Keratinocyte (primary cell): ENCODE results near the gene HSD17B1. TPM values are rescaled to one million over a fixed set of nuclear protein-coding genes. Genes with fewer than 3 reads are reported as not detected.

Source experiments
- DNase-seq: peaks from one replicate; pipeline ENCODE4 v3.0.0-alpha.2; 2011; ENCODE audit warnings: low read depth, missing footprints, low spot score
- FAIRE-seq: peaks from 2 replicates; lab custom pipeline; 2011; peaks lifted over from hg19 to GRCh38; lab: Jason Lieb, UNC
- H2AFZ ChIP-seq: 2 replicates; pipeline ENCODE4 v1.6.0; 2012; ENCODE audit warnings: low read length, control low read depth, inconsistent platforms; ENCODE audit not compliant: control insufficient read depth
- H3K27ac ChIP-seq: 2 replicates; pipeline ENCODE4 v1.5.1; 2011; ENCODE audit warnings: low read length; ENCODE audit not compliant: control insufficient read depth, insufficient read depth
- H3K27me3 ChIP-seq: 3 replicates; pipeline ENCODE4 v1.6.0; 2011; ENCODE audit warnings: low read length; ENCODE audit not compliant: control insufficient read depth, insufficient read depth; ENCODE audit errors: extremely low read depth
- H3K36me3 ChIP-seq, 2 experiments: 2 replicates in 1 of 2; 3 replicates in 1 of 2; pipeline ENCODE4 v1.5.1; 2011; ENCODE audit warnings: low read length in 2 of 2, mild to moderate bottlenecking in 1 of 2; ENCODE audit not compliant: control insufficient read depth in 2 of 2, insufficient read depth in 2 of 2; ENCODE audit errors: extremely low read depth in 1 of 2
- H3K4me1 ChIP-seq: 3 replicates; pipeline ENCODE4 v1.5.1; 2011; ENCODE audit warnings: low read length; ENCODE audit not compliant: control insufficient read depth, insufficient read depth; ENCODE audit errors: extremely low read depth
- H3K4me2 ChIP-seq: 3 replicates; pipeline ENCODE4 v1.6.0; 2011; ENCODE audit warnings: low read depth, low read length; ENCODE audit not compliant: control insufficient read depth, insufficient read depth; ENCODE audit errors: extremely low read depth
- H3K4me3 ChIP-seq, 3 experiments: fragments of 200-600 bp in 1 of 3; sonication (generic) in 1 of 3; 2 replicates in 2 of 3; 3 replicates in 1 of 3; pipeline ENCODE4 v1.5.1; 2011 to 2016; ENCODE audit warnings: low read length in 3 of 3, mild to moderate bottlenecking in 3 of 3, control low read depth in 2 of 3, inconsistent platforms in 1 of 3, low read depth in 1 of 3, mixed read lengths in 1 of 3, mixed run types in 1 of 3, moderate library complexity in 1 of 3; ENCODE audit not compliant: control insufficient read depth in 2 of 3, insufficient read depth in 2 of 3; ENCODE audit errors: extremely low read depth in 1 of 3
- H3K79me2 ChIP-seq: 2 replicates; pipeline ENCODE4 v1.6.0; 2012; ENCODE audit warnings: low read length; ENCODE audit not compliant: control insufficient read depth, insufficient read depth
- H3K9ac ChIP-seq: 3 replicates; pipeline ENCODE4 v1.6.0; 2011; ENCODE audit warnings: low read length; ENCODE audit not compliant: control insufficient read depth, insufficient read depth; ENCODE audit errors: extremely low read depth
- H3K9me1 ChIP-seq: 3 replicates; pipeline ENCODE4 v1.6.0; 2011; ENCODE audit warnings: low read length; ENCODE audit not compliant: control insufficient read depth, insufficient read depth; ENCODE audit errors: extremely low read depth
- H3K9me3 ChIP-seq: 2 replicates; pipeline ENCODE4 v1.5.1; 2012; ENCODE audit warnings: low read depth, low read length; ENCODE audit not compliant: control insufficient read depth
- H4K20me1 ChIP-seq: 3 replicates; pipeline ENCODE4 v1.6.0; 2011; ENCODE audit warnings: low read length; ENCODE audit not compliant: control insufficient read depth, insufficient read depth; ENCODE audit errors: extremely low read depth
- EZH2 ChIP-seq: IDR thresholded peaks from one replicate; pipeline ENCODE4 v1.6.1; 2012; ENCODE audit warnings: inconsistent platforms, mild to moderate bottlenecking, low read length, moderate library complexity
- dilution Hi-C: fragments of 300-500 bp; cut with MboI; formaldehyde crosslinking; loops from one replicate; pipeline ENCODE4 v1.7.0; 2020; ENCODE audit warnings: low sequenced_read_pairs; ENCODE audit not compliant: extremely low pct_ligation_motif_present
- polyA plus RNA-seq, 5 experiments: library from polyadenylated mRNA; depleted of rRNA in 3 of 5; stranded (reverse) in 3 of 5; stranded (forward) in 1 of 5; unstranded in 1 of 5; fragments of >200 nt; gene quantifications; 1 replicate in 1 of 5; 2 replicates in 3 of 5; 3 replicates in 1 of 5; pipeline versions ENCODE4 v1.2.1 to v1.2.3, GENCODE V29; 2011 to 2012; ENCODE audit warnings: missing spikeins in 2 of 5, low read depth in 1 of 5, low replicate concordance in 1 of 5
- TF ChIP-seq, protein P1 (sequence below), 3 experiments: IDR thresholded peaks in 1 of 3; conservative IDR thresholded peaks in 1 of 3; optimal IDR thresholded peaks in 1 of 3; 2 replicates in 2 of 3; 3 replicates in 1 of 3; pipeline versions ENCODE3 to v1.5.1; 2011; ENCODE audit warnings: low read length in 3 of 3, mild to moderate bottlenecking in 3 of 3, moderate library complexity in 2 of 3, control low read depth in 1 of 3, inconsistent platforms in 1 of 3; ENCODE audit not compliant: insufficient read depth in 2 of 3; ENCODE audit errors: extremely low read depth in 1 of 3

HSD17B1 gene
- polyA plus RNA-seq, 1 donor (not counting 4 experiments of a cell fraction or from before 2014, with no cell fraction given), result 5.3 TPM

DNA sequence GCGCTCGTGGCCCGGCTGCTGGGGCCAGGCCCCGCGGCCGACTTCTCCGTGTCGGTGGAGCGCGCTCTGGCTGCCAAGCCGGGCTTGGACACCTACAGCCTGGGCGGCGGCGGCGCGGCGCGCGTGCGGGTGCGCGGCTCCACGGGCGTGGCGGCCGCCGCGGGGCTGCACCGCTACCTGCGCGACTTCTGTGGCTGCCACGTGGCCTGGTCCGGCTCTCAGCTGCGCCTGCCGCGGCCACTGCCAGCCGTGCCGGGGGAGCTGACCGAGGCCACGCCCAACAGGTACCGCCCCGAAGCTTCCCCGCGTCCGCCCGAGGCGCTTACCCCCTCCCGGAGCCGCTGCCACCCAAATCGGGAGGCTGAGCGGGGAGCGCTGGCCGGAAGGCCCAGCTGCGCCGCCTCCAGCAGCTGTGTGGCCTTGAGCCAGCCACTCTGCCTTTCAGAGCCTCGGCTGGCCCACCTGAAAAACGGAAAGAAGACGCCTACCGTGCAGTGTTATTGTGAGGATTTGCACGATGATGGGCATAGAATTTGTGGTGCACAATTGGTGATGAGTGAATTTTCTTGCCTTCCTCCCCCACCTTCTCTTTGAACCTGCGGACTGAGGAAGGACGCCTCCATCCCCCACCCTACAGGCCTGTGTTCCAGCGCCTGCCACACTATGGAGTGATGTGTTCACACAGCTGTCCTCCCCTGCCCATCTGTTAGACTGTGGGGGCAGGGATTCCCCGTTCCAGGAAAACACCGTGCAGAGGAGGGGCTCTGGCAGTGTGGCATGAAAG, 16.2 kb upstream of the HSD17B1 start:
- dilution Hi-C loops, result no loop called here

DNA sequence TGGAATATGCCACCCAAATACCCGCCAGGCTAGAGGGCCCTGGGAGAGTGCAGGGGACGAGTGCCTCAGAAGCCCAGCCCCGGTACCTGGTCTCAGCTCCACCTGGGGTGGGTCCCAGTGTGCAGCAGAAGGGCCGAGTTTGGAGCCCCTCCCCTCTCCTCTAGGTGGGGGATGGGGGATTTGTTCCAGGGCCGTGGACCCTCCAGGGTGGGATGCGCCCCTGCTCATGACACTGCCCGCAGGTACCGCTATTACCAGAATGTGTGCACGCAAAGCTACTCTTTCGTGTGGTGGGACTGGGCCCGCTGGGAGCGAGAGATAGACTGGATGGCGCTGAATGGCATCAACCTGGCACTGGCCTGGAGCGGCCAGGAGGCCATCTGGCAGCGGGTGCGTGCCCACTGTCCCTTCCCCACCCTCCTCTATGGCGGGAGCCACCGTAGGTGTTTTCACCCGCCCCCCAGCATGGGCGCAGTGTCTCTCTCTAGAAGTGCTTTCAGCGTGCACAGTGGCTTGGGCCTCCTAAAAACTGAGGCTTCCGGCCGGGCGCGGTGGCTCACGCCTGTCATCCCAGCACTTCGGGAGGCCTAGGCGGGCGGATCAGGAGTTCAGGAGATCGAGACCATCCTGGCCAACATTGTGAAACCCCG, 15.4 kb upstream of the HSD17B1 start:
- Histone ChIP-seq H3K9me1 (no peaks in the 10 kb centered on the region), H3K4me1 (peaks cover 20% of the 10 kb centered on the region), H3K4me3 (peak overlapping the region; percentile 59 to 91 (median 66)), H3K27ac (no peak overlapping the region), H3K9ac (peak overlapping the region; percentile 82), H4K20me1 (no peaks in the 10 kb centered on the region), H3K79me2 (peaks cover 5% of the 10 kb centered on the region), H2AFZ (no peak overlapping the region), H3K9me3 (no peaks in the 10 kb centered on the region), H3K4me2 (peak overlapping the region; percentile 99), H3K27me3 (no peaks in the 10 kb centered on the region), H3K36me3 (peaks cover 0 to 5% of the 10 kb centered on the region in 2 experiments)
- TF ChIP-seq, protein P1, sequence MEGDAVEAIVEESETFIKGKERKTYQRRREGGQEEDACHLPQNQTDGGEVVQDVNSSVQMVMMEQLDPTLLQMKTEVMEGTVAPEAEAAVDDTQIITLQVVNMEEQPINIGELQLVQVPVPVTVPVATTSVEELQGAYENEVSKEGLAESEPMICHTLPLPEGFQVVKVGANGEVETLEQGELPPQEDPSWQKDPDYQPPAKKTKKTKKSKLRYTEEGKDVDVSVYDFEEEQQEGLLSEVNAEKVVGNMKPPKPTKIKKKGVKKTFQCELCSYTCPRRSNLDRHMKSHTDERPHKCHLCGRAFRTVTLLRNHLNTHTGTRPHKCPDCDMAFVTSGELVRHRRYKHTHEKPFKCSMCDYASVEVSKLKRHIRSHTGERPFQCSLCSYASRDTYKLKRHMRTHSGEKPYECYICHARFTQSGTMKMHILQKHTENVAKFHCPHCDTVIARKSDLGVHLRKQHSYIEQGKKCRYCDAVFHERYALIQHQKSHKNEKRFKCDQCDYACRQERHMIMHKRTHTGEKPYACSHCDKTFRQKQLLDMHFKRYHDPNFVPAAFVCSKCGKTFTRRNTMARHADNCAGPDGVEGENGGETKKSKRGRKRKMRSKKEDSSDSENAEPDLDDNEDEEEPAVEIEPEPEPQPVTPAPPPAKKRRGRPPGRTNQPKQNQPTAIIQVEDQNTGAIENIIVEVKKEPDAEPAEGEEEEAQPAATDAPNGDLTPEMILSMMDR (optimal IDR thresholded peaks at IDR 0.05 in 1 of 3, IDR thresholded peaks at IDR 0.05 in 1 of 3, conservative IDR thresholded peaks at IDR 0.05 in 1 of 3; ENCODE audit: extremely low read depth in 1 of 3, insufficient read depth in 2 of 3, low read length in 3 of 3), result no peak
- no peak for TF ChIP-seq EZH2
- FAIRE-seq (no peak), DNase-seq (no peak)
- dilution Hi-C loops, result no loop called here

More for the DNA sequence above, 16.2 kb upstream of the HSD17B1 start:
- H3K4me2 ChIP-seq, result peak overlapping the region; percentile 99
- no peak for TF ChIP-seq EZH2
- TF ChIP-seq, protein P1 (optimal IDR thresholded peaks at IDR 0.05 in 1 of 3, IDR thresholded peaks at IDR 0.05 in 1 of 3, conservative IDR thresholded peaks at IDR 0.05 in 1 of 3; ENCODE audit: extremely low read depth in 1 of 3, insufficient read depth in 2 of 3, low read length in 3 of 3), result no peak
- FAIRE-seq (no peak), DNase-seq (no peak)
- H3K4me3 ChIP-seq, result peak overlapping the region; percentile 59 to 91 (median 66)
- peaks cover 5% of the 10 kb centered on the region for H3K79me2 ChIP-seq
- no peaks in the 10 kb centered on the region for H3K27me3 ChIP-seq
- peak overlapping the region; percentile 27 for H3K27ac ChIP-seq
- H3K9me1 ChIP-seq, result no peaks in the 10 kb centered on the region
- H3K36me3 ChIP-seq, result peaks cover 0 to 5% of the 10 kb centered on the region in 2 experiments
- peak overlapping the region; percentile 82 for H3K9ac ChIP-seq
- peak overlapping the region; percentile 76 for H2AFZ ChIP-seq
- no peaks in the 10 kb centered on the region for H4K20me1 ChIP-seq
- peaks cover 23% of the 10 kb centered on the region for H3K4me1 ChIP-seq
- no peaks in the 10 kb centered on the region for H3K9me3 ChIP-seq
